T-cell (primary cell): ENCODE results near the gene SLIT3. TPM values are rescaled to one million over a fixed set of nuclear protein-coding genes. Genes with fewer than 3 reads are reported as not detected.

Experiments used
- ATAC-seq, 4 experiments: fragments of 200-7000 bp in 3 of 4; fragments of 150-1000 bp in 1 of 4; cut with Tn5 transposase; replicated peaks in 1 of 4; 1 replicate in 3 of 4; 2 replicates in 1 of 4; pipeline ENCODE4 v1.10.0; 2021; ENCODE audit warnings: moderate library complexity in 3 of 4, mild to moderate bottlenecking in 2 of 4, moderate number of reproducible peaks in 1 of 4
- CTCF ChIA-PET, 2 donors: fragments of 300-600 bp; sonication (Branson Sonifier 250); formaldehyde crosslinking; loops; one replicate each; lab custom pipeline; 2022; ENCODE audit warnings: antibody characterized with exemption in 2 of 2; lab: Charles Lee
- POLR2A ChIA-PET, 2 donors: fragments of 300-600 bp; sonication (Branson Sonifier 250); formaldehyde crosslinking; loops; one replicate each; lab custom pipeline; 2022; ENCODE audit warnings: antibody characterized with exemption in 2 of 2; lab: Charles Lee
- DNase-seq, 35 experiments: peaks; one replicate each; pipeline versions ENCODE4 v3.0.0 to v3.0.0-alpha.2; 2013 to 2023
- H3K27ac ChIP-seq: one replicate; pipeline ENCODE4 v1.5.1; 2013; ENCODE audit warnings: low read length
- H3K27me3 ChIP-seq, 2 experiments: replicated peaks in 1 of 2; 1 replicate in 1 of 2; 2 replicates in 1 of 2; pipeline versions ENCODE4 v1.6.1 to v1.7.0; 2013; ENCODE audit warnings: low read length in 1 of 2, mixed read lengths in 1 of 2; ENCODE audit not compliant: control insufficient read depth in 2 of 2, insufficient read depth in 2 of 2; ENCODE audit errors: extremely low read depth in 1 of 2
- H3K36me3 ChIP-seq, 2 donors: 1 replicate in 1 of 2; 2 replicates in 1 of 2; pipeline versions ENCODE4 v1.6.1 to v1.7.0; 2013; ENCODE audit warnings: low read length in 1 of 2; ENCODE audit not compliant: control insufficient read depth in 2 of 2, insufficient read depth in 1 of 2; ENCODE audit errors: extremely low read depth in 1 of 2
- H3K4me1 ChIP-seq, 2 experiments: 1 replicate in 1 of 2; 2 replicates in 1 of 2; pipeline versions ENCODE4 v1.6.1 to v1.7.0; 2013; ENCODE audit warnings: low read length in 2 of 2, mixed read lengths in 1 of 2; ENCODE audit not compliant: insufficient read depth in 2 of 2, control insufficient read depth in 1 of 2; ENCODE audit errors: extremely low read depth in 1 of 2
- H3K4me3 ChIP-seq, 2 donors: 1 replicate in 1 of 2; 2 replicates in 1 of 2; pipeline versions ENCODE4 v1.5.1 to v1.7.0; 2013; ENCODE audit warnings: mild to moderate bottlenecking in 2 of 2, low read length in 1 of 2, moderate library complexity in 1 of 2; ENCODE audit not compliant: control insufficient read depth in 1 of 2; ENCODE audit errors: extremely low read depth in 1 of 2
- H3K9me3 ChIP-seq: 2 replicates; pipeline ENCODE4 v1.7.0; 2013
- H3K27ac Mint-ChIP-seq, 2 donors: one replicate each; pipeline ENCODE4 v1.8.0; 2020 to 2021; ENCODE audit warnings: mild to moderate bottlenecking in 2 of 2, mixed read lengths in 2 of 2
- H3K27me3 Mint-ChIP-seq, 2 donors: one replicate each; pipeline ENCODE4 v1.8.0; 2021 to 2022; ENCODE audit warnings: mixed read lengths in 2 of 2
- H3K36me3 Mint-ChIP-seq: one replicate; pipeline ENCODE4 v1.8.0; 2021; ENCODE audit warnings: mixed read lengths
- H3K4me1 Mint-ChIP-seq, 3 donors: one replicate each; pipeline ENCODE4 v1.8.0; 2020 to 2022; ENCODE audit warnings: mixed read lengths in 3 of 3, mild to moderate bottlenecking in 1 of 3
- H3K4me3 Mint-ChIP-seq, 3 donors: one replicate each; pipeline ENCODE4 v1.8.0; 2020 to 2022; ENCODE audit warnings: mild to moderate bottlenecking in 3 of 3, mixed read lengths in 3 of 3, moderate library complexity in 3 of 3
- H3K9me3 Mint-ChIP-seq, 3 donors: one replicate each; pipeline ENCODE4 v1.8.0; 2020 to 2022; ENCODE audit warnings: mixed read lengths in 3 of 3
- WGBS: methylation state at CpG from one replicate; pipeline ENCODE4 v1.1.5; 2013; ENCODE audit warnings: missing lambda C conversion rate; ENCODE audit not compliant: insufficient coverage; 5-methylcytosine and 5-hydroxymethylcytosine counted together
- total RNA-seq, 35 experiments: library from RNA in 6 of 35; stranded (reverse) in 6 of 35; fragments of 120-200 nt in 1 of 35; gene quantifications; one replicate each; pipeline versions ENCODE4 v1.2.1 to v1.2.4 and lab custom pipeline; 2013 to 2026

Gene SLIT3
- total RNA-seq, 5 donors from 2014 or later (not counting 1 experiment from before 2014, with no cell fraction given), result 0.13 to 0.32 (median 0.13) TPM; not detected in 2

DNA sequence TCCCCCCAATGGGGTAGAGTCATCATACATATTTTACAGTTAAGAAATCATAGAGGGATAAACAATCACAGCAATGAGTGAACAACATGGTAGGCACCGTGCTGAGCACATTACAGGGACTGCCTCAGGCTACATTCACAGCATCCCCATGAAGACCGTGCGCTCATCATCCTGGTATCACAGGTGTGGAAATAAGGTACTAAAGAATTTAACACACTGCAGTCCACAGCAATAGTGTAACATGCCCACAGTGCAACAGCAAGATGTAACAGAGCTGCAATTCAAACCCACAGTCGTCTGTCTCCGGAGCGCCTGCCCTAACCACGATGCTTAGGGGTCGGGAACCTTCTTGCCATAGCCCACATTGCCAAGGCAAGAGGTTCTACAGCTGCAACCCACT, 5.6 kb downstream of the SLIT3 start:
- H3K4me3 Mint-ChIP-seq, result no peak overlapping the region
- H3K4me1 ChIP-seq, result no peaks in the 10 kb centered on the region
- peaks cover 5 to 13% of the 10 kb centered on the region in 2 experiments for H3K27me3 ChIP-seq
- no peak overlapping the region for H3K27ac ChIP-seq
- no peaks in the 10 kb centered on the region for H3K36me3 Mint-ChIP-seq
- no peak for DNase-seq
- H3K27ac Mint-ChIP-seq, result no peak overlapping the region
- CTCF ChIA-PET, result no interaction called here
- no peaks in the 10 kb centered on the region for H3K9me3 Mint-ChIP-seq
- POLR2A ChIA-PET, result no interaction called here
- ATAC-seq, result no peak
- H3K36me3 ChIP-seq, result no peaks in the 10 kb centered on the region
- WGBS, result 39% methylated on average over 5 of the region's 8 CpGs
- H3K4me3 ChIP-seq, result no peak overlapping the region
- peaks cover 0 to 2% (median 0%) of the 10 kb centered on the region in 3 donors for H3K4me1 Mint-ChIP-seq
- no peaks in the 10 kb centered on the region for H3K9me3 ChIP-seq
- H3K27me3 Mint-ChIP-seq, result peaks cover 13 to 14% of the 10 kb centered on the region in 2 donors

DNA sequence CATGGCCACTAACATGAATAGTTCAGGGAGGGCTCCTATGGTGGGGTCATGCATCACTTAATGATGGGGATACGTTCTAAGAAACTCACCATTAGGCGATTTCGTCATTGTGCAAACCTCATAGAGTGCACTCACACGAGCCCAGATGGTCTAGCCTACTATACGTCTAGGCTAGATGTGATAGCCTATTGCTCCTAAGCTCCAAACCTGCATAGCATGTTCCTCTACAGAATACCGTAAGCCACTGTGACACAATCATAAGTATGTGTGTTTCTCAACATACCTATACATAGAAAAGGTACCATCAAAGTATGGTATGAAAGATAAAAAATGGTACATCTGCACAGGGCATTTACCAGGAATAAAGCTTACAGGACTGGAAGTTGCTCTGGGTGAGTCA, 6.3 kb downstream of the SLIT3 start:
- H3K27ac ChIP-seq, result no peak overlapping the region
- no peaks in the 10 kb centered on the region for H3K9me3 Mint-ChIP-seq
- no peak overlapping the region for H3K4me3 Mint-ChIP-seq
- H3K27ac Mint-ChIP-seq, result no peak overlapping the region
- ChIA-PET POLR2A (no interaction called here), CTCF (no interaction called here)
- 70% methylated on average over 5 of the region's 6 CpGs for WGBS
- H3K27me3 ChIP-seq, result peaks cover 5 to 6% of the 10 kb centered on the region in 2 experiments
- H3K9me3 ChIP-seq, result no peaks in the 10 kb centered on the region
- peaks cover 0 to 2% (median 0%) of the 10 kb centered on the region in 3 donors for H3K4me1 Mint-ChIP-seq
- H3K36me3 Mint-ChIP-seq, result no peaks in the 10 kb centered on the region
- H3K36me3 ChIP-seq, result no peaks in the 10 kb centered on the region
- no peak for DNase-seq
- no peak overlapping the region for H3K4me3 ChIP-seq
- no peak for ATAC-seq
- H3K4me1 ChIP-seq, result no peaks in the 10 kb centered on the region
- peaks cover 8 to 13% of the 10 kb centered on the region in 2 donors for H3K27me3 Mint-ChIP-seq

DNA sequence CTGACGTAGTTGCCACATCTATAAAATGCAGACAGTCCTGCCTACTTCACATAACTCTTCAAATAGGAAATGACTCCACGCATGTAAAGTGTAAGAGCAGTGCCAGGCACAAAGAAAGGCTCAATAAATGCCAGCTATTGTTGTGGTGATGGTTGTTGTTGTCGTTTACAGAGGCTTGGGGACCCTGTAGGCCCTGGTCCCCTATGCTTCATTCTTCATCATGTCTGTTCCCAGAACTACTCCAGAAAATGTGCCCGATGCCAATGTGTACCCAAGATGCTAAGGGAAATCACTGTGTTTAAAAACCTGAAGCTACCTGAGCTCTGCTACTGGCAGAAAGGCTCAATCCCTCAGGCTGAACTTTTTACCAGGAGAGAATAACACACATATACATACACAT, 9.1 kb downstream of the SLIT3 start:
- H3K9me3 Mint-ChIP-seq, result no peaks in the 10 kb centered on the region
- 100% methylated on average over 1 of the region's 4 CpGs for WGBS
- CTCF ChIA-PET, result no interaction called here

DNA sequence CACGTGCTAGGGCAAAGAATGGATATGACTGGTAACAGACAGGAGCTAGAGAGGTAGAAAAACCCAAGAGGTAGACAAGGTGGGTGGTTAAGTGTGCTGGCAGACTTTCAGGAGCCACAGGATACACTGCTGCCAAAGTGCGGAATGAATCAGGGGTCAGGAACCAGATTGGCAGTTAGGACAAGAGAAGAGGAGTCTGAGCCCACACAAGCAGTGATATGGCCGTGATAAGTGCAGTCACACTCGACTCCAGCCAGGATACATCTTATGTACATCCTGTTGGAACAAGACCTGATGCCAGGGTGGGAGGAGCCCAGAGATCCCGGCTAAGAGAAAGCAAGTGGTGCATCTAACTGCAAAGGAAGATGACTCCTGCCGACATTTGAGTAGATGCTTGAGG, 10.0 kb downstream of the SLIT3 start:
- no peaks in the 10 kb centered on the region for H3K4me1 Mint-ChIP-seq
- Histone ChIP-seq H3K36me3 (no peaks in the 10 kb centered on the region), H3K9me3 (no peaks in the 10 kb centered on the region), H3K27ac (no peak overlapping the region), H3K4me1 (no peaks in the 10 kb centered on the region), H3K4me3 (no peak overlapping the region), H3K27me3 (peaks cover 0 to 3% of the 10 kb centered on the region in 2 experiments)
- peaks cover 0 to 3% of the 10 kb centered on the region in 2 donors for H3K27me3 Mint-ChIP-seq
- 68% methylated on average over 6 of the region's 6 CpGs for WGBS
- H3K4me3 Mint-ChIP-seq, result no peak overlapping the region
- ChIA-PET POLR2A (no interaction called here), CTCF (no interaction called here)
- ATAC-seq, result no peak
- DNase-seq, result no peak
- no peaks in the 10 kb centered on the region for H3K36me3 Mint-ChIP-seq
- peaks cover 0 to 5% (median 0%) of the 10 kb centered on the region in 3 donors for H3K9me3 Mint-ChIP-seq
- H3K27ac Mint-ChIP-seq, result no peak overlapping the region

More for the DNA sequence above, 9.1 kb downstream of the SLIT3 start:
- H3K4me1 Mint-ChIP-seq, result no peaks in the 10 kb centered on the region
- no peaks in the 10 kb centered on the region for H3K27me3 ChIP-seq
- POLR2A ChIA-PET, result no interaction called here
- H3K4me1 ChIP-seq, result no peaks in the 10 kb centered on the region
- H3K27ac ChIP-seq, result no peak overlapping the region
- peaks cover 0 to 3% of the 10 kb centered on the region in 2 donors for H3K27me3 Mint-ChIP-seq
- no peak overlapping the region for H3K4me3 Mint-ChIP-seq
- DNase-seq (no peak), ATAC-seq (no peak)
- H3K36me3 Mint-ChIP-seq, result no peaks in the 10 kb centered on the region
- H3K4me3 ChIP-seq, result no peak overlapping the region
- H3K27ac Mint-ChIP-seq, result no peak overlapping the region
- H3K9me3 ChIP-seq, result no peaks in the 10 kb centered on the region
- no peaks in the 10 kb centered on the region for H3K36me3 ChIP-seq

DNA sequence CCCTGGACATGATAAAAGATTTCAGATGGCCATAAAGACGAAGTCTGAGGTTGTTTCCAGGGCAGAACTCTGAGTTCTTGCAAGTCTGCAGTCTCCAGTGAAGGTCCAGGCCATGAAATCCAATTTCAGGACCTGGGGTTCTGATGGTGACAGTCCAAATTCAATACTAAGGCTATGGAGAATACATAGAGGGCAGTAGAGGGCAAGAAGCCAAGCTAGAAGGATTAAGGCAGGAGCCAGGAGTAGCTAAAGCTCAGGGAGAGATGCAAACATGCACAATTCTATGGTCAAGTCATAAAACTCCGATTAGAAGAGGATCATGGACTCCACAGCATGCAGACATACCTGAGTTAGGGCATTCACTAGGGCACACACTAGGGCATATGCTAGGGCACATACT, 11.4 kb downstream of the SLIT3 start:
- no peak overlapping the region for H3K27ac Mint-ChIP-seq
- H3K36me3 Mint-ChIP-seq, result no peaks in the 10 kb centered on the region
- 31% methylated on average over 2 of the region's 2 CpGs for WGBS
- H3K9me3 Mint-ChIP-seq, result peaks cover 0 to 11% (median 0%) of the 10 kb centered on the region in 3 donors
- no peak overlapping the region for H3K4me3 Mint-ChIP-seq
- no peak overlapping the region for H3K4me3 ChIP-seq
- no peaks in the 10 kb centered on the region for H3K4me1 ChIP-seq
- POLR2A ChIA-PET, result no interaction called here
- DNase-seq (no peak), ATAC-seq (no peak)
- peaks cover 0 to 3% of the 10 kb centered on the region in 2 experiments for H3K27me3 ChIP-seq
- H3K9me3 ChIP-seq, result no peaks in the 10 kb centered on the region
- H3K36me3 ChIP-seq, result no peaks in the 10 kb centered on the region
- H3K27ac ChIP-seq, result no peak overlapping the region
- CTCF ChIA-PET, result no interaction called here
- peaks cover 0 to 3% of the 10 kb centered on the region in 2 donors for H3K27me3 Mint-ChIP-seq
- no peaks in the 10 kb centered on the region for H3K4me1 Mint-ChIP-seq

DNA sequence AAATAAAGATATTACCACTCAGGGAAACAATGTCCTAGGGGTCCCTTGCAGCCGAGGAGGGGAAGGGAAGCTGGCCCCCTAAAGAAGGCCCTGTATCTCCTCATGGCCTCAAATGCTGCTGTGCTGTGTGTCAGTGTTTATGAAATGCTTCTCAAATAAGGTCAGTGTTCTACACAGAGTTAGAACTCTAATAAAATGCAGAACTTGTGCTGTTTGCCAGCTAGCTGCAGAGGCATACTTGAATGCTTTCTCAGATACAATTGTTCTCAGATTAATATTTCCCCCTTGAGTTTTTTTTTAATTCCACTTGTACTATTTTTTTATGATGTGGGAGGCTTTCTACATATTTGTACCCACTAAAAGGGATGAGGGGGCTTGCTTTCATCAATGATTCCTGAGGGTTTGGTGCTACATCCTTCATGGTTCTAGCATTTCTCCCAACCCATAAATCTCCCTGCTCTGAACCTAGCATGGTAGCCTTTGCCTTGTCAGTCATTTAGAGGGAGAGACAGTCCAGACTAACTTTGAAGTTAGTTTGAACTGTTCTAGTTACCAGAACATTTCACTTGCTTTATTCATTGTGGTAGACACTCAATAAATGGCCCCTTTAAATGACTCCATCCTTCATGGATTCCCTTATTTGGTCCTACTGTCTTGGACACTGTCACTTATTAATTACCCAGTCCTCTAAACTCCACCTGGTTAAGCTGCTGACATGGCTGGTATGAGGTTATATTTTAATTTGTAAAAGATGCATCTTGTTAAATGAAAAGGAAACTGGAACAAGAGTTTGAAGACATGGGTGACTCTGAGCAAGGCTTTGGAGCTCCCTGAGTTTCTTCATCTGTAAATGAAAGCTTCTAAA, 12.6 kb downstream of the SLIT3 start:
- Histone ChIP-seq H3K4me1 (no peaks in the 10 kb centered on the region), H3K9me3 (no peaks in the 10 kb centered on the region), H3K4me3 (no peak overlapping the region), H3K36me3 (no peaks in the 10 kb centered on the region), H3K27me3 (peaks cover 0 to 3% of the 10 kb centered on the region in 2 experiments), H3K27ac (no peak overlapping the region)
- CTCF ChIA-PET, result no interaction called here
- POLR2A ChIA-PET, result no interaction called here
- whole genome bisulfite sequencing, result no CpG with 5 or more reads among the region's 1 CpG
- DNase-seq (no peak), ATAC-seq (no peak)
- Mint-ChIP-seq H3K9me3 (peaks cover 0 to 11% (median 0%) of the 10 kb centered on the region in 3 donors), H3K36me3 (no peaks in the 10 kb centered on the region), H3K27me3 (no peaks in the 10 kb centered on the region), H3K4me3 (no peak overlapping the region), H3K27ac (no peak overlapping the region), H3K4me1 (no peaks in the 10 kb centered on the region)
